HG03378 (cell line): Measurements from ENCODE around the gene PTPA.
"Not testable (repeated sequence)": the region's sequence is repeated elsewhere in the genome, so short reads cannot be mapped to it uniquely, and the experiment has no call there.

Experiments
- ATAC-seq: cut with Tn5 transposase; IDR thresholded peaks from one replicate; pipeline ENCODE4 v1.9.1; 2021; ENCODE audit warnings: mild to moderate bottlenecking, moderate library complexity; ENCODE audit not compliant: unreplicated experiment

The PTPA gene

DNA sequence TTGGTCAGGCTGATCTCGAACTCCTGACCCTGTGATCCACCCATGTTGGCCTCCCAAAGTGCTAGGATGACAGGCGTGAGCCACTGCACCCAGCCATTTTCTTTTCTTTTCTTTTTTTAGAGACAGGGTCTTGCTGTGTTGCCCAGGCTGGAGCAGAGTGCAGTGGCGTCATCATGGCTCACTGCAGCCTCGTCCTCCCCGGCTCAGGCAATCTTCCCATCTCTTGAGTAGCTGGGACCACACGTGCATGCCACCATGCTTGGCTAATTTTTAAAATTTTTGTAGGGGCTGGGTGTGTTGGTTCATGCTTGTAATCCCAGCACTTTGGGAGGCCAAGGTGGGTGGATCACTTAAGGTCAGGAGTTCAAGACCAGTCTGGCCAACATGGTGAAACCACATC lies 85.8 kb downstream of the PTPA start:
- ATAC-seq, result not testable (repeated sequence)

DNA sequence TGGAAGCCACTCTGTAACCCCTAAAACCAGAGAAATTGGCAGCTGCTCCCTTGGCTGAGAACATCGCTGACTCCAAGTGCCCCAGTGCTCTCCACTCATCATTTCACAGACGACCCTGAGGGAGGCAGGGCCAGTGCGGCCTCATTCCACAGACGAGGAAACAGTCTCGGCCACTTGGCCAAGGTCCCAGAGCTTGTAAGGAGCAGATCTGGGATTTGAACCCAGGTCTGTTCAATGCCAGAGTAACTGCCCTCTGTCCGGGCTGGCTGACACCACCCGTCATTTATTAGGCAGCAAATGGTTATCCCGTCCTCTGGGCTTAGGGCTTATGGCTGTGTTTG lies 86.7 kb downstream of the PTPA start:
- ATAC-seq, result no peak
